ENCODE measurements around the gene PHACTR3.

DNA sequence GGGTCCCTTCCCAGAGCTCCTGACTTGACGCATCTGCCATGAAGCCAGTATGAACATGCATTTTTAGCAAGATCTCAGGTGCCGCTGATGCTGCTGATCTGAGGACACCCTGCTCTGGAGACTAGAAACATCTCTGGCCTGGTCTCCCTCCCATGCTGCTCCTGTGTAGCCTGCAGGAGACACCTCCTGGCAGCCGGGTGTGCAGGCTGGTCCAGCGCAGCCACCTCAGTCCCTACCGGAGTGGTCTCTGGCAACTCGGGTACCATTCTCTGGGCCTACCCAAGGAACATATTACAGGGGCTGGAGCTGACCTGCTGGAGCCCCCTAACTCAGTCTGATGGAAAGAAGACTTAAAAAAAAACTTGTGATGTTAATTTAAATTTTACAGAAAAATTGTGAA lies 20.1 kb downstream of the PHACTR3 start:
- no peak for TF ChIP-seq EZH2 (IDR thresholded peaks at IDR 0.05; ENCODE audit: low read length, unreplicated experiment)
- TF ChIP-seq, protein P1, sequence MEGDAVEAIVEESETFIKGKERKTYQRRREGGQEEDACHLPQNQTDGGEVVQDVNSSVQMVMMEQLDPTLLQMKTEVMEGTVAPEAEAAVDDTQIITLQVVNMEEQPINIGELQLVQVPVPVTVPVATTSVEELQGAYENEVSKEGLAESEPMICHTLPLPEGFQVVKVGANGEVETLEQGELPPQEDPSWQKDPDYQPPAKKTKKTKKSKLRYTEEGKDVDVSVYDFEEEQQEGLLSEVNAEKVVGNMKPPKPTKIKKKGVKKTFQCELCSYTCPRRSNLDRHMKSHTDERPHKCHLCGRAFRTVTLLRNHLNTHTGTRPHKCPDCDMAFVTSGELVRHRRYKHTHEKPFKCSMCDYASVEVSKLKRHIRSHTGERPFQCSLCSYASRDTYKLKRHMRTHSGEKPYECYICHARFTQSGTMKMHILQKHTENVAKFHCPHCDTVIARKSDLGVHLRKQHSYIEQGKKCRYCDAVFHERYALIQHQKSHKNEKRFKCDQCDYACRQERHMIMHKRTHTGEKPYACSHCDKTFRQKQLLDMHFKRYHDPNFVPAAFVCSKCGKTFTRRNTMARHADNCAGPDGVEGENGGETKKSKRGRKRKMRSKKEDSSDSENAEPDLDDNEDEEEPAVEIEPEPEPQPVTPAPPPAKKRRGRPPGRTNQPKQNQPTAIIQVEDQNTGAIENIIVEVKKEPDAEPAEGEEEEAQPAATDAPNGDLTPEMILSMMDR (conservative IDR thresholded peaks at IDR 0.05; ENCODE audit: low read depth, low read length), result no peak
